Ishikawa (cell line): ENCODE measurements around the gene TMEM185A.
"Not testable (repeated sequence)": the region's sequence is repeated elsewhere in the genome, so short reads cannot be mapped to it uniquely, and the experiment has no call there.

ENCODE experiments used
- CEBPB ChIP-seq: IDR thresholded peaks from 2 replicates; pipeline ENCODE4 v1.6.1; 2012
- CREB1 ChIP-seq: IDR thresholded peaks from 2 replicates; pipeline ENCODE4 v1.6.1; 2012; ENCODE audit warnings: low read depth
- EGR1 ChIP-seq: IDR thresholded peaks from 2 replicates; pipeline ENCODE4 v1.6.1; 2012
- EP300 ChIP-seq: IDR thresholded peaks from 2 replicates; pipeline ENCODE4 v1.6.1; 2012; ENCODE audit warnings: borderline replicate concordance
- FOXM1 ChIP-seq: IDR thresholded peaks from 2 replicates; pipeline ENCODE4 v1.6.1; 2012; ENCODE audit warnings: low read depth, borderline replicate concordance
- MAX ChIP-seq: IDR thresholded peaks from 2 replicates; pipeline ENCODE4 v1.6.1; 2012
- NFIC ChIP-seq: IDR thresholded peaks from 2 replicates; pipeline ENCODE4 v1.6.1; 2012
- RAD21 ChIP-seq: IDR thresholded peaks from 2 replicates; pipeline ENCODE4 v1.6.1; 2012; ENCODE audit warnings: low read depth
- REST ChIP-seq: IDR thresholded peaks from 2 replicates; pipeline ENCODE4 v1.6.1; 2012; ENCODE audit warnings: low read depth, mild to moderate bottlenecking
- TAF1 ChIP-seq: IDR thresholded peaks from 2 replicates; pipeline ENCODE4 v1.6.1; 2012; ENCODE audit warnings: low read depth, mild to moderate bottlenecking
- TCF12 ChIP-seq: IDR thresholded peaks from 2 replicates; pipeline ENCODE4 v1.6.1; 2012; ENCODE audit warnings: low read depth
- TEAD4 ChIP-seq: IDR thresholded peaks from 2 replicates; pipeline ENCODE4 v1.6.1; 2012
- YY1 ChIP-seq: IDR thresholded peaks from 2 replicates; pipeline ENCODE4 v1.6.1; 2012; ENCODE audit warnings: low read depth
- ZBTB7A ChIP-seq: IDR thresholded peaks from 2 replicates; pipeline ENCODE4 v1.6.1; 2012; ENCODE audit warnings: low read depth
- TF ChIP-seq, protein P1 (sequence below): IDR thresholded peaks from 2 replicates; pipeline ENCODE4 v1.6.1; 2012

TMEM185A gene

DNA sequence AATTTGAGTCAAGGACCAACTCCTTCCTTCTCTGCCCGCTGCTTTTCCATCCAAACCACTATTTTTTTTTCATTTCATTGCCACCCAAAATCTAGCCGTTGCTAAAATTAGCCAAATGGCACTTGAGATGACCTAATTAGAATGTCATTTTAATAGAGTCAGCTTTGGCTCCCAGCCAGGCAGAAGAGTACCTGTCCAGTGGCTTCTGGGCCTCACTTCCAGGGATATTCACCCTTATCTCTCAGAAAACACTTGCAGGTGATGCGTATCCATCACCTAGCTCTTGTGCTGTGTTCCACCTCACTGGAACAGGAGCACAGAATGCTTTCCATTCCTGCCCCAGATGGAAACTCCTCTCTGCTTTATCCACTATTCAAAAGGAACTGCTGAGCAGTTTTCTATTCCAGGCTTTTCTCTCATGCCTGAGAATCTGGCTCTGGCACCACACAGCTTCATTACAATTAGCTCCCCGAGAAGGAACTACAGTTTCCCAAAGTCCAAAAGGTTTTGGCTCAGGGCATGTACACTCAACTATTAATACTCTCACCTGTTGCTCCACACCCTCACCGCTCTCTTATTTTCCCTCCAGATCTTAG is 62.8 kb downstream of the TMEM185A start:
- TF ChIP-seq, protein P1, sequence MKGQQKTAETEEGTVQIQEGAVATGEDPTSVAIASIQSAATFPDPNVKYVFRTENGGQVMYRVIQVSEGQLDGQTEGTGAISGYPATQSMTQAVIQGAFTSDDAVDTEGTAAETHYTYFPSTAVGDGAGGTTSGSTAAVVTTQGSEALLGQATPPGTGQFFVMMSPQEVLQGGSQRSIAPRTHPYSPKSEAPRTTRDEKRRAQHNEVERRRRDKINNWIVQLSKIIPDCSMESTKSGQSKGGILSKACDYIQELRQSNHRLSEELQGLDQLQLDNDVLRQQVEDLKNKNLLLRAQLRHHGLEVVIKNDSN: no peak
- TF ChIP-seq EGR1: no peak
- no peak for TF ChIP-seq REST
- no peak for TF ChIP-seq FOXM1
- no peak for TF ChIP-seq TCF12
- no peak for TF ChIP-seq MAX
- no peak for TF ChIP-seq ZBTB7A
- no peak for TF ChIP-seq YY1
- TF ChIP-seq TEAD4: no peak
- no peak for TF ChIP-seq CREB1
- TF ChIP-seq RAD21: no peak
- no peak for TF ChIP-seq TAF1

DNA sequence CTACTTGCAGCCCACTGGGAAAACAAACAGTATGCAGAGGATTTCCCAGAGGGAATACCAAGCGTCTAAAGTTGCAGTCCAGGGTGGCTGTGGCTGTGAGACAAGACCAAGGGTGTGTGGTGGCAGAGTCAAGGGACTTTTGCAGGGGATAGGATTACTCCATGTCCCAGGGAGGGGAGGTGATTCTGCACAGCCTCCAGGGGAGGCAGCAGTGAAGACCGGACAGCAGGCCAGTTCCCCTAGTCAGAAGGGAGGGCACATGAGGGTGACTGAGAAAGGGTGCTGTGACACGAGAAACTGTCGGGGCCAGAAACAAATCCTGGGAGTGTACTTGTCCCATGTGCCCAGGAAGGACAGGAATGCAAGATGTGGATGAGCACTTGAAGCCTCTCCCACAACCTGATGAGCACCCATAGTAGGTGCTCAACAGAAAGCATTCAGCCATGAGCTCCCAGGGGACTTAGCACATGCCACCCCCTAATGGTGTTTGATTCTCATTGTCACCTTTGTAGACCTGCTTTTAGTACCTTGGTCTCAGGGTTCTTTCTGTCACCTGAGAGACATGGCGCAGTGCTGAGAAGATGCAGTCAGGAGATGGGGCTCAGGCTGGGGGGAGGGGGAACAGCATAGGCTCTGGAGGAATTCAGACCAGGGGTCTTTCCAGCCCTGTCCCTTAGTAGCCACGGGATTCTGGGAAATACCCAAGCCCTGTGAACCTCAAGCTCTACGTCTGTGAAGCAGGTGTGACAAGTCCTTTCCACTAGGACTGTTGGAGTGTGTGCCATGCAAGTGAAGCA is 63.8 kb downstream of the TMEM185A start:
- no peak for TF ChIP-seq NFIC
- TF ChIP-seq, protein P1: no peak
- TF ChIP-seq CREB1: no peak
- TF ChIP-seq TCF12: no peak

- TF ChIP-seq ZBTB7A (no peak), MAX (no peak), RAD21 (no peak), FOXM1 (no peak), NFIC (no peak), TEAD4 (no peak), CREB1 (no peak), REST (no peak), EP300 (no peak), YY1 (no peak), CEBPB (no peak), TAF1 (no peak), TCF12 (no peak), EGR1 (no peak)
- TF ChIP-seq, protein P1: no peak
Measured at GRCh38 chrX:149563359-149563758, 68.2 kb downstream of the TMEM185A start.

DNA sequence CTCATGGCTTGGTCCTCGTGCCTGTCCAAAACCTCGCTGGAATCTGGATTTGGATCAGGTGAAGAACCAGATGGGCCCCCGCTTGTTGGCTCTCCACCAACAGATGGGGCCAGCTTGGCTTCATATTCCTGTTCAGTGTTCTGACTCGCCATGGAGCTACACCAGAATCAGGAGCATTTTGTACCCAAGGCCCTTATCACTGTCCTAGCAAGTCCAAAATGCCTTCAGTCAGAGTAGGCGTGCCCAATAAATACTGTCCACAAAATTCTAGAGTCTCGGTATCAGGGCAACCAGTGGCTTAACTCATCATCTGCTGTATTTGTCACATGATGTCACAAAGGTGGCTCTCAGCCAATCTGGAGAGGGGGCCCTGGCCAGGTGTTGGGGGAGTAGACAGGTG is 81.9 kb downstream of the TMEM185A start, which contains the start of gene HSFX3:
HSFX3 (minus strand) TSS at position 224 of the 400 bp plus-strand sequence; CDS start at position 152, 72 bp downstream.
- not testable (repeated sequence) for TF ChIP-seq RAD21, FOXM1, ZBTB7A
